GM12865 (cell line): Measurements from ENCODE around the gene MN1.

ENCODE experiments used
- DNase-seq: peaks from one replicate; pipeline ENCODE4 v3.0.0; 2010; ENCODE audit warnings: low read depth
- H3K4me3 ChIP-seq: 2 replicates; pipeline ENCODE4 v1.5.1; 2011; ENCODE audit warnings: mild to moderate bottlenecking, low read depth, low read length, control low read depth
- CTCF ChIP-seq: IDR thresholded peaks from 2 replicates; pipeline ENCODE4 v1.5.1; 2011; ENCODE audit warnings: low read length, control low read depth, low read depth, inconsistent platforms; ENCODE audit not compliant: insufficient read depth; ENCODE audit errors: missing control alignments

The MN1 gene

GRCh38 chr22:27778294-27779090, 23.1 kb downstream of the MN1 start:
- no peak for TF ChIP-seq CTCF
- no peak for DNase-seq
- H3K4me3 ChIP-seq: no peak overlapping the region

- no peak for TF ChIP-seq CTCF
Observed at GRCh38 chr22:27777128-27777527, 24.4 kb downstream of the MN1 start.

GRCh38 chr22:27776650-27776958, 25.0 kb downstream of the MN1 start:
- no peak overlapping the region for H3K4me3 ChIP-seq
- TF ChIP-seq CTCF: no peak
- no peak for DNase-seq

More at GRCh38 chr22:27777128-27777527, 24.4 kb downstream of the MN1 start:
- no peak overlapping the region for H3K4me3 ChIP-seq
- no peak for DNase-seq

DNA sequence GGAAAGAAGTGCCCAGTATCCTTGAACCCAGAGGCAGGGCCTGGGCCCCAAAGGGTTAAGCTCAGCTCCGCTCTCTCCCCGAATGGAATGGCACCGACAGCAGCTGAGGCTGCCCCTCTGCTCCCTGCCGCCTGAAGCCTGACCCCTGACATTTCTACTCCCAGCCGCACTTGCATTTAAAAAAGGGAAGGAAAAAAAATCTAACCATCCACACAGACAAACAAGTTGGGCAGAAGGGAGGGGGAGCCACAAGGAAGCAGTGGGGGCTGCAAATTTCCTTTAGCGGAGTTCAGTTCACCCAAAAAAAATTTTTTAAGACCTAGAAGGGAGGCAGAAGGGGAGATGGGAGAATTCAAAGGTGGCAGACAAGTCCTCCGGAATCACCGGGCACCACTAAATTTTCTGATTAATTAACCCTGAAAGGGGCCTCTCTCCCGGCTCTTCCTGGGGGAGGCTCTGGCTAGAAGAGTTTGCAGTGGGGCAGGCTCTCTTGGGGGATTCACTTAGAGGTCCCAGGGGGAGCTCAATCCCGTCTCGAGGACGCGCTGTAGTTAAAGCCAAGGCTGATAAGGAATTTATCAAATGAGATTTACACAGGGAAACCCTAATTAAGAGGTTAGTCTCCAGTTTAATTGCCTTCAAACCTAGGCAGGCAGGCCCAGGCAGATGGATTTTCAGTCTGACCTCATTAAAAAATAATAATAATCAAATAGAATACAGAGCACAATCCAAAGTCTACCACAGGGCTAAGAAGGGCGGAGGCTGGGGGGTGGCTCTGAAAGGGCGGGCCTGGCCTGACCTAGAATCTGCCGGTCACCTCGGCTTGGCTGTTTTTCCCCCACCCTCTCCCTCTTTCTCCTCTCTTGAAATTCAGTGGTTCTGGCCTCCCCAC, 25.6 kb downstream of the MN1 start:
- H3K4me3 ChIP-seq: no peak overlapping the region
- no peak for TF ChIP-seq CTCF
- no peak for DNase-seq

DNA sequence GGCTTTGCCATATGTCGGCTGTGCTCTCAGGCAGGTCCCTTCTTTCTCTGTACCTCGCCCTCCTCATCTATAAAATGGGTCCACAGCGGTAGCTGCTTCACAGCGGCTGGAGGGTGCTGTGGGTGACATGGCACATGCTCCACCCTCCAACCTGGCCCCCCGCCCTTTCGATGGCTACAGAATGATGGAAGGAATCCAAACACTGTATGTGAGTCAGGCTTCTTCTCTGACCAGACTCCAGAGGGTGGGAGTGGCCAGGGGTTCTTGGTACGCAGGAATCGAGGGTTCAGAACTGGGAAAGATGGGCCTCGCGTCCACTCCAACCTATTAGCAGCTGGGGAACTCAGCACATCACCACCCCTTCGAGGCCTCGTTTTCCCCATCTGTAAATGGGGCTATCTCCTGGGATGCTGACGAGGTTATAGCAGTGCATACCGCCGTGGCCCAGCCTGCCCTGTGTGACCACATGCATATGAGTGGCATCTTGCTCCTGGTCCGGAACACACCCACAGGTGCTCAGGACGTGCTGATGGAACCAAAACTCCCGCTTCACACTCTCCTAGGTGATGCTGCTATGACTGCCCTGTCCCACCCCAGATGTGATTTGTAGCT, 26.4 kb downstream of the MN1 start:
- no peak for DNase-seq
- no peak for TF ChIP-seq CTCF
- no peak overlapping the region for H3K4me3 ChIP-seq

GRCh38 chr22:27774200-27774599, 27.4 kb downstream of the MN1 start:
- DNase-seq: no peak
- no peak for TF ChIP-seq CTCF
- no peak overlapping the region for H3K4me3 ChIP-seq
